Gastroesophageal sphincter (tissue), 3 donors: ENCODE data around the gene DDIAS.

Experiments
- EP300 ChIP-seq: sonication (generic); formaldehyde crosslinking; IDR thresholded peaks from one replicate; pipeline ENCODE4 v1.6.1; 2017; ENCODE audit warnings: antibody characterized with exemption, mild to moderate bottlenecking
- POLR2A ChIP-seq, 2 donors: fragments of 450-650 bp; IDR thresholded peaks; one replicate each; pipeline ENCODE4 v1.6.1; 2017; ENCODE audit warnings: antibody characterized with exemption in 2 of 2, mild to moderate bottlenecking in 2 of 2, moderate library complexity in 1 of 2
- POLR2AphosphoS5 ChIP-seq: sonication (generic); formaldehyde crosslinking; IDR thresholded peaks from one replicate; pipeline ENCODE4 v1.6.1; 2017; ENCODE audit warnings: antibody characterized with exemption
- TF ChIP-seq, protein P1 (sequence below), 4 experiments: fragments of 200-600 bp in 2 of 4; fragments of 450-650 bp in 2 of 4; sonication (generic) in 1 of 4; IDR thresholded peaks; one replicate each; pipeline ENCODE4 v1.5.1; 2017 to 2019; ENCODE audit warnings: antibody characterized with exemption in 4 of 4, mild to moderate bottlenecking in 2 of 4, moderate library complexity in 2 of 4

DNA sequence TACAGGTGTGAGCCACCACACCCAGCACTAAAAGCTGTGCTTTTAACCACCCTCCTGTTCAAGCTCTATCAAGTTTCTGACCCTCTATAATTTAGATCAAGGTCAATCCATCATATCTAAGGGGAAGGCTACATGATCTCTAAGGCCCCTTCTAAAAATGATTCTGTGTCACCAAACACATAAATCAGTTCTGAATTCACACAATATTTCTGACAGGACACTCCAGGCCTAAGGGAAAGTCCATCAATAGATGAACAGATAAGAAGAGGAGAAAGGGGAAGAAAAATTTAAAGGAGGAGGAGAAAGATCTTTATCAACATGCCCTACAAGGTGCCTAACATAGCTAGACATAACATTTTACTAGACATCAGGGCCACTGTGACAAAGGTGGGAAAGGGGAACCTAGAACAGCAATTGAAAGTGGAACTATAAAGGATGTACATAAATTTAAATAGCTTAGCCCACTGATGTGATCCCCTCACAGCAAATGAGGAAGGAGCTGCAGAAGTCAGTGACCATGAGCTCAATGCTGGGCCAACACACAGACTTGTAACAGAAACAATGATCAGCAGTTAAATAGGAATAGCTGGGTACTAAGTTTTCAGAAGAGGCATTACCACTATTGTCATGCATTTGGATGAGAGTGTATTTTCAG, 6.0 kb upstream of the DDIAS start:
- TF ChIP-seq POLR2AphosphoS5 (no peak), POLR2A (IDR thresholded peaks at IDR 0.05) (no peak), EP300 (no peak)
- TF ChIP-seq, protein P1, sequence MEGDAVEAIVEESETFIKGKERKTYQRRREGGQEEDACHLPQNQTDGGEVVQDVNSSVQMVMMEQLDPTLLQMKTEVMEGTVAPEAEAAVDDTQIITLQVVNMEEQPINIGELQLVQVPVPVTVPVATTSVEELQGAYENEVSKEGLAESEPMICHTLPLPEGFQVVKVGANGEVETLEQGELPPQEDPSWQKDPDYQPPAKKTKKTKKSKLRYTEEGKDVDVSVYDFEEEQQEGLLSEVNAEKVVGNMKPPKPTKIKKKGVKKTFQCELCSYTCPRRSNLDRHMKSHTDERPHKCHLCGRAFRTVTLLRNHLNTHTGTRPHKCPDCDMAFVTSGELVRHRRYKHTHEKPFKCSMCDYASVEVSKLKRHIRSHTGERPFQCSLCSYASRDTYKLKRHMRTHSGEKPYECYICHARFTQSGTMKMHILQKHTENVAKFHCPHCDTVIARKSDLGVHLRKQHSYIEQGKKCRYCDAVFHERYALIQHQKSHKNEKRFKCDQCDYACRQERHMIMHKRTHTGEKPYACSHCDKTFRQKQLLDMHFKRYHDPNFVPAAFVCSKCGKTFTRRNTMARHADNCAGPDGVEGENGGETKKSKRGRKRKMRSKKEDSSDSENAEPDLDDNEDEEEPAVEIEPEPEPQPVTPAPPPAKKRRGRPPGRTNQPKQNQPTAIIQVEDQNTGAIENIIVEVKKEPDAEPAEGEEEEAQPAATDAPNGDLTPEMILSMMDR (IDR thresholded peaks at IDR 0.05): no peak
